ENCODE data around the gene ZNF107. TPM values are rescaled to one million over a fixed set of nuclear protein-coding genes. Genes with fewer than 3 reads are reported as not detected.

The ZNF107 gene
- total and polyA plus RNA-seq, 3 donors from 2014 or later = 2.4 to 9.4 (median 5.6) TPM

- H3K4me3 ChIP-seq = no peak overlapping the region
- 19 to 20% methylated on average over 12 of the region's 12 CpGs for WGBS, 2 donors
- no peaks in the 10 kb centered on the region for H3K36me3 ChIP-seq (ENCODE audit: low read depth, missing control alignments)
- H3K27ac ChIP-seq = no peak overlapping the region
- H3K9me3 ChIP-seq = no peaks in the 10 kb centered on the region
- no peaks in the 10 kb centered on the region for H3K4me1 ChIP-seq
- no peak for DNase-seq
- TF ChIP-seq POLR2A (IDR thresholded peaks at IDR 0.05) (no peak), CTCF (IDR thresholded peaks at IDR 0.05) (peak; percentile 44 to 89 (median 63))
- H3K27me3 ChIP-seq = no peaks in the 10 kb centered on the region
- intact Hi-C loops (cut with DNase I; ENCODE audit: low total_unique reads) = loop anchor here (10.0 kb wide), 1 partner anchor 441 kb away; no protein-coding TSS in a partner anchor
Observed at GRCh38 chr7:64625114-64626082, 40.5 kb upstream of the ZNF107 start.

GRCh38 chr7:64626083-64626469 lies 39.9 kb upstream of the ZNF107 start:
- no peak for TF ChIP-seq POLR2A (IDR thresholded peaks at IDR 0.05)
- no peak for TF ChIP-seq CTCF (IDR thresholded peaks at IDR 0.05)
- intact Hi-C loops (cut with DNase I; ENCODE audit: low total_unique reads) = loop anchor here (10.0 kb wide), 1 partner anchor 441 kb away; no protein-coding TSS in a partner anchor
- WGBS, 2 donors = 60 to 62% methylated on average over 5 of the region's 5 CpGs

GRCh38 chr7:64626557-64626956 lies 39.4 kb upstream of the ZNF107 start:
- Histone ChIP-seq H3K4me3 (no peak overlapping the region), H3K27me3 (no peaks in the 10 kb centered on the region), H3K4me1 (no peaks in the 10 kb centered on the region), H3K36me3 (ENCODE audit: low read depth, missing control alignments) (no peaks in the 10 kb centered on the region), H3K27ac (no peak overlapping the region), H3K9me3 (no peaks in the 10 kb centered on the region)
- intact Hi-C loops (cut with DNase I; ENCODE audit: low total_unique reads) = loop anchor here (10.0 kb wide), 1 partner anchor 442 kb away; no protein-coding TSS in a partner anchor
- no peak for DNase-seq
- TF ChIP-seq POLR2A (IDR thresholded peaks at IDR 0.05) (no peak), CTCF (IDR thresholded peaks at IDR 0.05) (no peak)
- WGBS, 2 donors = 61 to 81% methylated on average over 2 of the region's 2 CpGs

More at GRCh38 chr7:64626083-64626469, 39.9 kb upstream of the ZNF107 start:
- Histone ChIP-seq H3K4me1 (no peaks in the 10 kb centered on the region), H3K9me3 (no peaks in the 10 kb centered on the region), H3K36me3 (ENCODE audit: low read depth, missing control alignments) (no peaks in the 10 kb centered on the region), H3K27me3 (no peaks in the 10 kb centered on the region), H3K27ac (no peak overlapping the region), H3K4me3 (no peak overlapping the region)
- DNase-seq = no peak

GRCh38 chr7:64628192-64628591 lies 37.7 kb upstream of the ZNF107 start:
- no peak for DNase-seq
- Histone ChIP-seq H3K27me3 (no peaks in the 10 kb centered on the region), H3K36me3 (ENCODE audit: low read depth, missing control alignments) (no peaks in the 10 kb centered on the region), H3K4me1 (no peaks in the 10 kb centered on the region), H3K27ac (no peak overlapping the region), H3K4me3 (no peak overlapping the region), H3K9me3 (no peaks in the 10 kb centered on the region)
- TF ChIP-seq CTCF (IDR thresholded peaks at IDR 0.05) (no peak), POLR2A (IDR thresholded peaks at IDR 0.05) (no peak)
- intact Hi-C loops (cut with DNase I; ENCODE audit: low total_unique reads) = loop anchor here (10.0 kb wide), 1 partner anchor 443 kb away; no protein-coding TSS in a partner anchor

Measured in testis (tissue), 3 donors.